ENCODE data around the gene MMP14. TPM values are rescaled to one million over a fixed set of nuclear protein-coding genes. Genes with fewer than 3 reads are reported as not detected.
"Not testable (repeated sequence)": the region's sequence is repeated elsewhere in the genome, so short reads cannot be mapped to it uniquely, and the experiment has no call there.

MMP14 gene
- total RNA-seq, 3 donors from 2014 or later, result 84.4 to 361 (median 136) TPM

DNA sequence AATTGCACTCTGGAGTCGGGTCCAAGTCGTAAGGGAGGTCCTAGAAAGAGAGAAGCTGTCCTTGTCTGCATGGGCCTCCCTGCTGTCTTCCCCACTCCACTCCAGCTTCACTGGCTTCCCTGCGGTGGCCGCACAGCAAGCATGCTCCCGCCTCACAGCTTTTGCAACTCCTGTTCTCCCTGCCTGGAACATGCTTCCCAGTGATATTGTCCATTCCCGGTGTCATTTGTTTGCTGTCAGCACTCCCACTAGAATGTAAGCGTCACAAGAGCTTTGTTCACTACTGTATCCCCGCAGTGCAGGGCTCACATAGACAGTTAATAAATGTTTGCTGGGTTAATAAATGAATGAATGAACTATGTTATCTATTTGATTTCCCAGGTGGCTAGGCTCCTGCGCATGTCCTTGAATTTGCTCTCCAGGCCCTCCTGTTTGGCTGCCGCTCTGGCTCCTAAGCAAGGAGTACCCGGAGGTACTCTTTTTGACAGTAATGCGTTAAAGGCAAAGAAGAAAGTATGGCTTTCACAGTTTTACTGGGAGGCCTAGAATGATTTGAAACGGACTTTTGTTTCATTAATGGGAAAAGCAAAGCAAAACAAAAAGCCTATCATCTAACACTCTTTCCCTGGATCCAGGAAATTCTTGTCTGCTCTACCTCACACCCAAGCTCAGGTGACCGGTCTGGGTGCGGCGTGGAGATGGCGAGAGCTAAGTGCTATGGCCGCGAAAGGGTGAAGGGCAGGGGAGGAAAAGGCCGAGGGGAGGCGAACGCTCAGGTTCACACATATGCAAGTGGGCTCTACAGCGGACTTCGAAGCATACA is 15.0 kb upstream of the MMP14 start:
- no peak for DNase-seq (ENCODE audit: low spot score in 2 of 2)
- Histone ChIP-seq H3K4me1 (peaks cover 0 to 5% of the 10 kb centered on the region in 2 donors), H3K4me3 (no peak overlapping the region), H3K27me3 (no peaks in the 10 kb centered on the region), H3K36me3 (no peaks in the 10 kb centered on the region), H3K9me3 (no peaks in the 10 kb centered on the region), H3K27ac (peak overlapping the region; percentile 70 to 90)
- TF ChIP-seq POLR2AphosphoS5 (IDR thresholded peaks at IDR 0.05) (no peak), POLR2A (IDR thresholded peaks at IDR 0.05) (no peak), CTCF (IDR thresholded peaks at IDR 0.05) (no peak)
- intact Hi-C loops (cut with DNase I; ENCODE audit: low total_unique reads), result no loop called here

- no peak for TF ChIP-seq POLR2AphosphoS5 (IDR thresholded peaks at IDR 0.05)
- TF ChIP-seq POLR2A (IDR thresholded peaks at IDR 0.05), result no peak
- TF ChIP-seq CTCF (IDR thresholded peaks at IDR 0.05), result no peak
- intact Hi-C loops (cut with DNase I; ENCODE audit: low total_unique reads), result no loop called here
- Histone ChIP-seq H3K9me3 (no peaks in the 10 kb centered on the region), H3K36me3 (no peaks in the 10 kb centered on the region), H3K4me3 (peak overlapping the region; percentile 43 to 68 (median 51)), H3K27ac (peak overlapping the region; percentile 70 to 90), H3K27me3 (no peaks in the 10 kb centered on the region), H3K4me1 (peaks cover 0 to 5% of the 10 kb centered on the region in 2 donors)
- no peak for DNase-seq (ENCODE audit: low spot score in 2 of 2)
Observed at GRCh38 chr14:22822016-22822570, 14.3 kb upstream of the MMP14 start.

DNA sequence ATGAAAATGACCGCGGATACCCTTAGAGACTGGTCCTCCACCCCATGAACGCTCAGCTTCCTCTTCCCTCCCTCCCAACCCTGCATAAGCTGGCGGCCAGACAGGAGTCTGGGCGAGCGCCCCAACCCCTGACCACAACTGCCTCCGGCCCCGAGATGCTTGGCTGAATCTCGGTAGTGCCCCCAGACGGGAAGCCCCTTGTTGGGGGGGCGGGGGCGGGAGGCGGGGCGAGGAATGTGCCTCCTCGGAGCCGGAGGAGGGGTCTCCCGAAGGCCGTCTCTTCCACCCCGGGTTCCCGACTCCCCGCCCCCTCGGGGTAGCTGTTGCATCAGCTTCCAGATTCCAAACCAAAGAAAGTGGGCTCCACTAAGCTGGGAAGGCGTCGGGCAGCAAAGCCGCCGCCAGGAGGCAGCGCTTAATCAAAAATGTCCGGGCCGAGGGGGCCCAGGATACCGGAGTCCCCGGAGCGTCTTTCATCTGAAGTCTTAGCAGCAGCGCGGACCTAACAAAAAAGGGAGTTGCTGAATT is 13.8 kb upstream of the MMP14 start:
- H3K27ac ChIP-seq, result peak overlapping the region; percentile 70 to 90
- H3K4me1 ChIP-seq, result peaks cover 0 to 5% of the 10 kb centered on the region in 2 donors
- H3K9me3 ChIP-seq, result no peaks in the 10 kb centered on the region
- DNase-seq (ENCODE audit: low spot score in 2 of 2), result peak in 1 of 2 donors; percentile 64
- TF ChIP-seq CTCF (IDR thresholded peaks at IDR 0.05), result peak; percentile 63 to 83 (median 74)
- TF ChIP-seq POLR2AphosphoS5 (IDR thresholded peaks at IDR 0.05), result peak in 1 of 3 donors; percentile 21
- no peak for TF ChIP-seq POLR2A (IDR thresholded peaks at IDR 0.05)
- intact Hi-C loops (cut with DNase I; ENCODE audit: low total_unique reads), result no loop called here
- H3K27me3 ChIP-seq, result no peaks in the 10 kb centered on the region
- H3K36me3 ChIP-seq, result no peaks in the 10 kb centered on the region
- peak overlapping the region; percentile 43 to 68 (median 51) for H3K4me3 ChIP-seq

- DNase-seq (ENCODE audit: low spot score in 2 of 2), result no peak
- H3K27ac ChIP-seq, result peak overlapping the region in 1 of 2 donors; percentile 15
Observed at GRCh38 chr14:22824711-22825359, 11.6 kb upstream of the MMP14 start.

DNA sequence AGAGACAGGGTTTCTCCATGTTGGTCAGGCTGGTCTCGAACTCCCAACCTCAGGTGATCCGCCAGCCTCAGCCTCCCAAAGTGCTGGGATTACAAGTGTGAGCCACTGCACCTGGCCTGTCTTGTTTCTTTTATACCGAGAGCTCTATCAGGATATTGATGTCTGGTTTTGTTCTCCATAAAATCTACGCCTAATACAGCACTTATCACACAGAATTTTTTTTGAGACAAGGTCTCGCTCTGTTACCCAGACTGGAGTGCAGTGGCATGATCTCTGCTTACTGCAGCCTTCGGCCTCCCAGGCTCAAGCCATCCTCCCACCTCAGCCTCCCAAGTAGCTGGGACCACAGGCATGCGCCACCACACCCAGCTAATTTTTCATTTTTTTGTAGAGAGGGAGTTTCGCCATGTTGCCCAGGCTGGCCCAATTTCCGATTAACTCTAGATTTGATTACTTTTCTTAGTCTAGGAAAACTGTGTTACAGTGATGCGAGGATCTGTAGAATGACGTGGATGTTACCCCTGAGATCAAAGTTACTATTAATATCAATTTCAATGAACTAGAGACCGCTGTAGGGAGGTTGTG is 7.2 kb upstream of the MMP14 start:
- H3K36me3 ChIP-seq; intact Hi-C loops (cut with DNase I; ENCODE audit: low total_unique reads); H3K4me1 ChIP-seq; H3K27me3 ChIP-seq; DNase-seq (ENCODE audit: low spot score in 2 of 2); H3K9me3 ChIP-seq: not testable (repeated sequence)
- peak overlapping the region; percentile 68 to 89 (median 87) for H3K4me3 ChIP-seq
- peak overlapping the region; percentile 82 to 83 for H3K27ac ChIP-seq

More at GRCh38 chr14:22824711-22825359, 11.6 kb upstream of the MMP14 start:
- Histone ChIP-seq H3K4me3 (no peak overlapping the region), H3K9me3 (no peaks in the 10 kb centered on the region), H3K36me3 (no peaks in the 10 kb centered on the region), H3K27me3 (no peaks in the 10 kb centered on the region), H3K4me1 (peaks cover 0 to 5% of the 10 kb centered on the region in 2 donors)
- intact Hi-C loops (cut with DNase I; ENCODE audit: low total_unique reads), result no loop called here
- no peak for TF ChIP-seq POLR2A (IDR thresholded peaks at IDR 0.05)
- no peak for TF ChIP-seq POLR2AphosphoS5 (IDR thresholded peaks at IDR 0.05)
- TF ChIP-seq CTCF (IDR thresholded peaks at IDR 0.05), result no peak
